ENCODE data around the gene HDAC4. TPM values are rescaled to one million over a fixed set of nuclear protein-coding genes. Genes with fewer than 3 reads are reported as not detected.

HDAC4 gene
- total and polyA plus RNA-seq, 12 donors: 3.7 to 40.0 (median 25.5) TPM

GRCh38 chr2:239354132-239354790, 46.6 kb downstream of the HDAC4 start:
- no peaks in the 10 kb centered on the region for H3K27me3 ChIP-seq
- ATAC-seq: no peak
- intact Hi-C loops (cut with DNase I): no loop called here
- no peak for DNase-seq
- H3K4me3 ChIP-seq: no peak overlapping the region
- no peak overlapping the region for H3K27ac ChIP-seq
- peaks cover 0 to 24% (median 11%) of the 10 kb centered on the region in 9 donors for H3K4me1 ChIP-seq
- WGBS, 2 donors: 82 to 86% methylated on average over 7 of the region's 7 CpGs
- TF ChIP-seq, protein P1, sequence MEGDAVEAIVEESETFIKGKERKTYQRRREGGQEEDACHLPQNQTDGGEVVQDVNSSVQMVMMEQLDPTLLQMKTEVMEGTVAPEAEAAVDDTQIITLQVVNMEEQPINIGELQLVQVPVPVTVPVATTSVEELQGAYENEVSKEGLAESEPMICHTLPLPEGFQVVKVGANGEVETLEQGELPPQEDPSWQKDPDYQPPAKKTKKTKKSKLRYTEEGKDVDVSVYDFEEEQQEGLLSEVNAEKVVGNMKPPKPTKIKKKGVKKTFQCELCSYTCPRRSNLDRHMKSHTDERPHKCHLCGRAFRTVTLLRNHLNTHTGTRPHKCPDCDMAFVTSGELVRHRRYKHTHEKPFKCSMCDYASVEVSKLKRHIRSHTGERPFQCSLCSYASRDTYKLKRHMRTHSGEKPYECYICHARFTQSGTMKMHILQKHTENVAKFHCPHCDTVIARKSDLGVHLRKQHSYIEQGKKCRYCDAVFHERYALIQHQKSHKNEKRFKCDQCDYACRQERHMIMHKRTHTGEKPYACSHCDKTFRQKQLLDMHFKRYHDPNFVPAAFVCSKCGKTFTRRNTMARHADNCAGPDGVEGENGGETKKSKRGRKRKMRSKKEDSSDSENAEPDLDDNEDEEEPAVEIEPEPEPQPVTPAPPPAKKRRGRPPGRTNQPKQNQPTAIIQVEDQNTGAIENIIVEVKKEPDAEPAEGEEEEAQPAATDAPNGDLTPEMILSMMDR (IDR thresholded peaks at IDR 0.05): no peak
- peaks cover 0 to 33% (median 7%) of the 10 kb centered on the region in 9 donors for H3K36me3 ChIP-seq
- peaks cover 0 to 13% (median 0%) of the 10 kb centered on the region in 11 donors for H3K9me3 ChIP-seq

GRCh38 chr2:239353692-239354091, 47.1 kb downstream of the HDAC4 start:
- Histone ChIP-seq H3K4me3 (no peak overlapping the region), H3K36me3 (peaks cover 0 to 34% (median 7%) of the 10 kb centered on the region in 9 donors), H3K4me1 (peaks cover 0 to 22% (median 12%) of the 10 kb centered on the region in 9 donors), H3K9me3 (peaks cover 0 to 13% (median 0%) of the 10 kb centered on the region in 11 donors), H3K27ac (no peak overlapping the region), H3K27me3 (no peaks in the 10 kb centered on the region)
- TF ChIP-seq, protein P1 (IDR thresholded peaks at IDR 0.05): no peak
- 96 to 97% methylated on average over 5 of the region's 5 CpGs for WGBS, 2 donors
- intact Hi-C loops (cut with DNase I): no loop called here
- ATAC-seq: no peak
- no peak for DNase-seq

DNA sequence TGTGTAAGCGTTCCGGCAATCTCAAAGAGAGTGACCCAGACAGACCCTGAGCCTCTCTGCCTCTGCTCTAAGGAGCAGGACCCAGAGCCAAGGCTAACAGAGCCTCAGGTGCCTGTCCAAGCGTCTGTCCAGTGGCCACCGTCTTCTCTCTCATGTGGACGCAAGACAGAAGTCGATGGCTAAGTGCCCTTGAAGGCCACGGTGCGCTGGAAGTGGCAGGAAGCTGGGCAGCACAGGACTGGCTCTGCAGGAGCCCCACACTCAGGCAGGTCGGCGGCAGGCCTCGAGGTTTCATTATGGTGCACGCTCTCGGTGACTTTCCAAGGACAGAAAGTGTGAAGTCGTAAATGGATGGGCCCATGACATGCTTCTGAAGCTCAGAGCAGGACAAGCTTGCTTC, 49.1 kb downstream of the HDAC4 start:
- Histone ChIP-seq H3K27ac (no peak overlapping the region), H3K9me3 (peaks cover 0 to 13% (median 0%) of the 10 kb centered on the region in 11 donors), H3K4me1 (peaks cover 0 to 32% (median 11%) of the 10 kb centered on the region in 9 donors), H3K36me3 (peaks cover 0 to 37% (median 7%) of the 10 kb centered on the region in 9 donors), H3K4me3 (no peak overlapping the region), H3K27me3 (no peaks in the 10 kb centered on the region)
- 94 to 96% methylated on average over 14 of the region's 14 CpGs for WGBS, 2 donors
- DNase-seq: no peak
- no peak for ATAC-seq
- intact Hi-C loops (cut with DNase I): no loop called here
- TF ChIP-seq, protein P1 (IDR thresholded peaks at IDR 0.05): no peak

GRCh38 chr2:239349453-239350135, 51.2 kb downstream of the HDAC4 start:
- Histone ChIP-seq H3K27ac (no peak overlapping the region), H3K9me3 (peaks cover 0 to 6% (median 0%) of the 10 kb centered on the region in 11 donors), H3K4me1 (peaks cover 0 to 27% (median 6%) of the 10 kb centered on the region in 9 donors), H3K36me3 (peaks cover 0 to 37% (median 7%) of the 10 kb centered on the region in 9 donors), H3K27me3 (no peaks in the 10 kb centered on the region), H3K4me3 (no peak overlapping the region)
- WGBS, 2 donors: 92 to 93% methylated on average over 25 of the region's 25 CpGs
- intact Hi-C loops (cut with DNase I): no loop called here
- DNase-seq: no peak
- peak in 2 of 8 donors; percentile 17 to 31 for ATAC-seq
- TF ChIP-seq, protein P1 (IDR thresholded peaks at IDR 0.05): no peak
